Measurements from ENCODE around the gene USHBP1. TPM values are rescaled to one million over a fixed set of nuclear protein-coding genes. Genes with fewer than 3 reads are reported as not detected.

Gene USHBP1
- total and polyA plus RNA-seq, 2 of the 4 experiments (the other 2 are of a cell fraction), result not detected

- peak overlapping the region; percentile 78 for H2AFZ ChIP-seq (replicated peaks; ENCODE audit: low read length, poor library complexity)
- DNase-seq (no peak), ATAC-seq (ENCODE audit: low read depth) (no peak)
- peaks cover 2% of the 10 kb centered on the region; the same call in 1 of the 2 replicates for H3K36me3 ChIP-seq (ENCODE audit: control insufficient read depth, insufficient read depth, low read length)
- no peak overlapping the region for H3K14ac ChIP-seq (replicated peaks; ENCODE audit: low read depth, low read length)
- H2AK5ac ChIP-seq (ENCODE audit: low read depth, low read length), result peak overlapping the region; percentile 86
- H4K20me1 ChIP-seq (ENCODE audit: insufficient read depth, low read length), result no peaks in the 10 kb centered on the region
- peaks cover 8% of the 10 kb centered on the region for H3K4me1 ChIP-seq (ENCODE audit: control insufficient read depth, insufficient read depth, low read length)
- intact Hi-C loops (cut with micrococcal nuclease) (loop anchor here (1.0 kb wide), 1 partner anchor 37 kb away; the partner anchor contains the start of gene BABAM1), dilution Hi-C loops (cut with HindIII; ENCODE audit: low sequenced_read_pairs, unreplicated experiment) (no loop called here), in situ Hi-C loops (cut with MboI; ENCODE audit: low sequenced_read_pairs) (no loop called here)
- peaks cover 21 to 50% of the 10 kb centered on the region in 2 experiments for H3K79me1 ChIP-seq (ENCODE audit: low read depth in 1 of 2, low read length in 2 of 2)
- no peak overlapping the region for H3K4me2 ChIP-seq (ENCODE audit: low read depth, low read length)
- CTCF ChIA-PET, result interaction anchor here (0.6 to 1.0 kb wide), 4 partner anchors 12 to 591 kb away, joined by 3 to 5 read pairs (median 4); no protein-coding TSS in a partner anchor
- WGBS, 2 experiments (ENCODE audit: extremely low coverage in 2 of 2, insufficient read length in 1 of 2), result no CpG with 5 or more reads among the region's 12 CpGs
- peak overlapping the region; percentile 46; the same call in 1 of the 2 replicates for H3K27ac ChIP-seq (ENCODE audit: insufficient read depth, low read length)
- H3K9me1 ChIP-seq (ENCODE audit: insufficient read depth, low read length), result peaks cover 19% of the 10 kb centered on the region
- H3K9ac ChIP-seq (ENCODE audit: low read depth, low read length), result no peak overlapping the region
- no TSS peak for BruUV-seq (replicated peaks)
- peak overlapping the region; percentile 60; the same call in 1 of the 2 replicates for H4K91ac ChIP-seq (ENCODE audit: insufficient read depth, low read depth, low read length)
- POLR2A ChIA-PET (ENCODE audit: unreplicated experiment), result no interaction called here
- peak overlapping the region; percentile 2 to 26; a peak in 2 of 4 replicates for H4K8ac ChIP-seq (ENCODE audit: low read depth in 2 of 2, low read length in 2 of 2)
- H3K4ac ChIP-seq (ENCODE audit: low read depth, low read length), result peak overlapping the region; percentile 81
- H2BK20ac ChIP-seq (ENCODE audit: low read depth, low read length), result peak overlapping the region; percentile 77; the same call in 1 of the 2 replicates
- H2BK5ac ChIP-seq (ENCODE audit: low read depth, low read length, poor library complexity, severe bottlenecking), result peak overlapping the region; percentile 15
- H2BK120ac ChIP-seq (ENCODE audit: low read depth, low read length), result no peak overlapping the region
- no peak overlapping the region for H3K4me3 ChIP-seq (ENCODE audit: insufficient read depth, low read depth, low read length)
- H4K5ac ChIP-seq (ENCODE audit: low read depth, low read length), result 0 out of 2 replicates have a peak overlapping the region, but pooled peaks have one; percentile 28
- H3K56ac ChIP-seq (ENCODE audit: extremely low read depth, insufficient read depth, low read length), result peak overlapping the region; percentile 1; the same call in 1 of the 2 replicates
- H2AK9ac ChIP-seq (replicated peaks; ENCODE audit: low read depth, low read length, poor library complexity), result peak overlapping the region; percentile 93
- peak overlapping the region; percentile 38 for H3K18ac ChIP-seq (ENCODE audit: low read depth, low read length)
- no peaks in the 10 kb centered on the region for H3K27me3 ChIP-seq (ENCODE audit: control insufficient read depth, insufficient read depth, low read length)
- no peaks in the 10 kb centered on the region for H3K9me3 ChIP-seq (ENCODE audit: control insufficient read depth, insufficient read depth, low read length)
- H3K23ac ChIP-seq (ENCODE audit: low read depth, low read length), result no peak overlapping the region; the same call in 1 of the 2 replicates
- no peak overlapping the region; the same call in 2 of the 3 replicates for H2BK15ac ChIP-seq (ENCODE audit: low read depth, low read length)
- TF ChIP-seq ELK1 (IDR thresholded peaks at IDR 0.05; ENCODE audit: borderline replicate concordance, low read depth, low read length) (no peak), MAFK (IDR thresholded peaks at IDR 0.05; ENCODE audit: low read depth, low read length) (no peak), CHD1 (IDR thresholded peaks at IDR 0.05; ENCODE audit: low read depth, low read length) (no peak), NFE2L2 (IDR thresholded peaks at IDR 0.05; ENCODE audit: low read depth, low read length) (no peak), USF2 (IDR thresholded peaks at IDR 0.05; ENCODE audit: low read depth, low read length) (no peak), SMC3 (IDR thresholded peaks at IDR 0.05; ENCODE audit: low read depth, low read length) (no peak), RAD21 (IDR thresholded peaks at IDR 0.05; ENCODE audit: low read length) (no peak), MAZ (IDR thresholded peaks at IDR 0.05; ENCODE audit: borderline replicate concordance, low read depth, low read length) (no peak), RFX5 (IDR thresholded peaks at IDR 0.05; ENCODE audit: low read depth, low read length) (no peak), RCOR1 (IDR thresholded peaks at IDR 0.05; ENCODE audit: insufficient replicate concordance, low read length) (no peak), BHLHE40 (IDR thresholded peaks at IDR 0.05; ENCODE audit: low read depth, low read length) (no peak), POLR2A (IDR thresholded peaks at IDR 0.05; ENCODE audit: low read depth, low read length) (no peak), FOS (IDR thresholded peaks at IDR 0.05; ENCODE audit: low read depth, low read length) (no peak)
- TF ChIP-seq, protein P1, sequence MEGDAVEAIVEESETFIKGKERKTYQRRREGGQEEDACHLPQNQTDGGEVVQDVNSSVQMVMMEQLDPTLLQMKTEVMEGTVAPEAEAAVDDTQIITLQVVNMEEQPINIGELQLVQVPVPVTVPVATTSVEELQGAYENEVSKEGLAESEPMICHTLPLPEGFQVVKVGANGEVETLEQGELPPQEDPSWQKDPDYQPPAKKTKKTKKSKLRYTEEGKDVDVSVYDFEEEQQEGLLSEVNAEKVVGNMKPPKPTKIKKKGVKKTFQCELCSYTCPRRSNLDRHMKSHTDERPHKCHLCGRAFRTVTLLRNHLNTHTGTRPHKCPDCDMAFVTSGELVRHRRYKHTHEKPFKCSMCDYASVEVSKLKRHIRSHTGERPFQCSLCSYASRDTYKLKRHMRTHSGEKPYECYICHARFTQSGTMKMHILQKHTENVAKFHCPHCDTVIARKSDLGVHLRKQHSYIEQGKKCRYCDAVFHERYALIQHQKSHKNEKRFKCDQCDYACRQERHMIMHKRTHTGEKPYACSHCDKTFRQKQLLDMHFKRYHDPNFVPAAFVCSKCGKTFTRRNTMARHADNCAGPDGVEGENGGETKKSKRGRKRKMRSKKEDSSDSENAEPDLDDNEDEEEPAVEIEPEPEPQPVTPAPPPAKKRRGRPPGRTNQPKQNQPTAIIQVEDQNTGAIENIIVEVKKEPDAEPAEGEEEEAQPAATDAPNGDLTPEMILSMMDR (conservative IDR thresholded peaks at IDR 0.05; ENCODE audit: low read depth, low read length), result no peak
Observed at GRCh38 chr19:17304386-17305215, 40.1 kb upstream of the USHBP1 start.
